Inflammatory macrophage (primary cell): ENCODE data around the gene CDH8.
"Not testable (repeated sequence)": the region's sequence is repeated elsewhere in the genome, so short reads cannot be mapped to it uniquely, and the experiment has no call there.

Experiments
- DNase-seq, 2 donors: peaks; one replicate each; pipeline ENCODE4 v3.0.0-alpha.2; 2020 to 2022

CDH8 gene

DNA sequence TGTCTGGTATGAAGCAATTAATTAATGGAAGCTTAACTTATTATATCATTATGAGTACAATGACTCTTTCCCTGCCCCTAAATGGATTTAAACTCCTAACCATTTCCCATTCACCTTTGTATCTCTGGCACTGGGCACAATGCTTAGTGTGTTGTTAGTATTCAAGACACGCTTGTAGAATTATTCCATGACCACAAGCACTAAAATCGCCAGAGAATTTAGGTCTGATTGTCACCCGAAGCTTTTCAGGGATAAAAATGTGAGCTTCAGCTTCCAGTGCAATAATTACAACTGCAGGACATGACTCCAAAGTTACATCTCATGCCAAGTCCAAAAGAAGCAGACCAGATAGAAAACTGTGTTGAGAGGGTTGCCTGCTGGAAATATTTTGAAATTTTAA is 101.6 kb downstream of the CDH8 start:
- no peak for DNase-seq

DNA sequence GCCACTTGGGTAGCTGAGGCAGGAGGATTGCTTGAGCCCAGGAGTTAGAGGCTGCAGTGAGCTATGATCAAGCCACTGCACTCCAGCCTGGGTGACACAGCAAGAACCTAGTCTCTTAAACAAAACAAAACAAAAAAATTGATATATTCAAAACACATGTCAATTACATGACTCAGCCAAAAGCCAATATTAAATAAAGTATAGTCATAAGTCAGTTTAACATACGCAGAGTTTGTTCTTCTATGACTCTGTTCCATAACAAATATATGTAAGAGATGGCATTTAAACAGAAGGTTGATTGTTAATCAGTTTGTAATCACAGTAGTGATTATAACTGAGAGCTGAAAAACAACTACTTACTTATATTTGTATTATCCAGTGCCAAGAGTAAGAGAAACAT is 106.5 kb downstream of the CDH8 start:
- DNase-seq, result no peak

DNA sequence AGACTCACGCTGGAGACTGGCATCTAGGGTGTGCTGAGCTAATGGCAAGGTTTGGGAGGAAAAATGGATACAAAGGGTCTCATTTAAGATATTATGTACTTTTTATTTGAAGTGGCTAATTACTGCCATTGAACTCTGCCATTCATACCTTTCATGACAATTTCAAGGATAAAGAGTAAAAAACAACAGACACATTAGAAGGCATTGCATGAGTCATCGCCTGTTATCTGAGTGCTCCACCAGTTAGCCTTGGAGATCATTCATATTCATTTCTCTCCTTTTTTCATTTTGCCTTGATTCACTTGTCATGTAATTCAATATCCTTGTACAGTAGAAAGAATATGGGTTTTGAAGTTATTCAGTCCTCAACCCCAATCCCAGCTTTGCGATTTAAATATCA is 109.5 kb downstream of the CDH8 start:
- DNase-seq, result no peak

DNA sequence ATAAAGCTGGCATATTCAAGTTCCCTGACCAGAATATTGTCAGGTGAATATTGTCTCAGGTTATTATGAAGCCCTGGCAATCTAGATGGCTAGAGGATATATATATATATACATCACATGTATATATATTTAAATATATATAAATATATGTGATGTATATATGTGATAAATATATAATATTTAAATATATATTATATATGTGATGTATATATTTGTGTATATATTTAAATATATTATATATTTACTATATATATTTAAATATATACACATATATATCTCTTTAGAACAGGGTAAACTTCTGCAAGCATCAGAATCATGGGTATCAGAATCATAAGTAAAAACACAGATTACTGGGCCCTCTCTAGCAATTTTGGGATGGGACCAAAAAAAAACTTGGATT is 112.6 kb downstream of the CDH8 start:
- no peak for DNase-seq

DNA sequence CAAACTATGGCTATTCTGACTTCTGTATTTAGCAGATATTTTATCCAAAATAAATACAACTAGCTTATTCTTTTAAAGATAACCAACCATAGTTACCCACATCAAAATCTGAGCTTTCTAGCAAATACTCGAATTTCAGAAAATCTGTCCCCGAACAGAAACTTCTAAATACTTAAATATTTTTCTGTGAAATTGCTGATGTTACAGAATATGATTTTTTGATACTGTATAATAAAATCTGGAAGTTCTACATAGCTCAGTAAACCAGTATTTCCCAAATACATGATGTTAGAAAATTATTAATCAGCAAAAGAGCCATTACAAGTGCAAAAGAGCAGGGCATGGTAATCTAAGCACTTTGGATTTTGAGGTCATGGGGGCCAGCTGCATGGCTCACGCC is 114.9 kb downstream of the CDH8 start:
- DNase-seq, result no peak

DNA sequence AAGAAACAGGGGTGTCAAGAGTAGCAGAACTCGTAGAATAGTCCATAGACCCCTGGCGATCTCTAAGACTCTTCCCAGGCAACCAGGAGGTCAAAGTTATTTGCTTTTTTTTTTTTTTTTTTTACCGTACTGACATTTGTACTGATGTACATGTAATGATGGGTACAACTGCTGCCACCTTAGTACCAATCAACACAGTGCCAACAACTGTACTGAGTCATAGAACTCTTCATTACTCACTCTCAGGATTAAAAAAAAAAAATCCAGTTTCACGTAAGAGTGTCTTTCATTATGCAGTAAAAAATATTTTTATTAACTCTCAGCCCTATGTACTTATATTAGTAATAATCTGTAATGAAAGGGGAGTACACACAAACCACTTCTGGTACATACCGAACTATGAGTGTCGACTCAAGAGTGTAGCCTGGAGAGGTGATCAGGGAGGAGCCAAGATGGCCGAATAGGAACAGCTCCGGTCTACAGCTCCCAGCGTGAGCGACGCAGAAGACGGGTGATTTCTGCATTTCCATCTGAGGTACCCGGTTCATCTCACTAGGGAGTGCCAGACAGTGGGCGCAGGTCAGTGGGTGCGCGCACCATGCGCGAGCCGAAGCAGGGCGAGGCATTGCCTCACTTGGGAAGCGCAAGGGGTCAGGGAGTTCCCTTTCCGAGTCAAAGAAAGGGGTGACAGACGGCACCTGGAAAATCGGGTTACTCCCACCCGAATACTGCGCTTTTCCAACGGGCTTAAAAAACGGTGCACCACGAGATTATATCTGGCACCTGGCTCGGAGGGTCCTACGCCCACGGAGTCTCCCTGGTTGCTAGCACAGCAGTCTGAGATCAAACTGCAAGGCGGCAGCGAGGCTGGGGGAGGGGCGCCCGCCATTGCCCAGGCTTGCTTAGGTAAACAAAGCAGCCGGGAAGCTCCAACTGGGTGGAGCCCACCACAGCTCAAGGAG is 118.1 kb downstream of the CDH8 start:
- DNase-seq, result not testable (repeated sequence)

DNA sequence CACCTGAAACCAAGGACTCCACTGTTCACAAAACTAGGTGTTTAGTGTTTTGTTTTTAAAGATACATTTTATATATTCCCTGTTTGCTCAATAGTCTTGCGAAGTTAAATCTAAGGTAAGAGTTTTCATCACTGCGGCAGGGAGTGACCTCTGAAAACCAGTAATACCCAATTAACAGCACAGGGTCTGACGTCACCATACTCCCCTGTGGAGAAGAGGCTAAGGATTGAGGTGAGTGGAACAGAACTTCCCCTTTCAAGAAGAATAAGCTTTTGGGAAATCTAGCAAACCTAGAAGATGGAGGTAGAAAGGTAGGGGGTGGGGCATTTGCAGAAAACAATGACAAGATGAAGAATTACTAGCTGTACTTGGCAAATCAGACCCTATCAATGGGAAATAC is 120.7 kb downstream of the CDH8 start:
- DNase-seq, result no peak

DNA sequence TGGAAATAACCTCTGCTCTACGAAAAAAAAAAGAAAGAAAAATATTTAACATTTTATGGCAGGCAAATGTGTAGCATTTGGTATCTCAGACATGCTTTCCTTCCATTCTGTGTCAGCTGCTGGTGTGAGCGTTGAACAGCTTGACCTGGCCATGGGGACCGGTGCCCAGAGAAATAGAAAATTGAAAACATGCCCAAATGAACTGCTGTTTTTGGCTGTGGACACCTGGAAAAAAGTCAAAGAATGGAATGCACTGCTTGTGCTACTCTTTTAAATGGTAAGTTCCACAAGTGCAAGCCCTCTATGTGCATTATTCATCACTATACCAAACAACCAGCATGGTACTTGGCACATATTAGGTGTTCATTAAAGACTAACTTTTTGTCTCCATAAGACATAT is 127.2 kb downstream of the CDH8 start:
- DNase-seq, result no peak

DNA sequence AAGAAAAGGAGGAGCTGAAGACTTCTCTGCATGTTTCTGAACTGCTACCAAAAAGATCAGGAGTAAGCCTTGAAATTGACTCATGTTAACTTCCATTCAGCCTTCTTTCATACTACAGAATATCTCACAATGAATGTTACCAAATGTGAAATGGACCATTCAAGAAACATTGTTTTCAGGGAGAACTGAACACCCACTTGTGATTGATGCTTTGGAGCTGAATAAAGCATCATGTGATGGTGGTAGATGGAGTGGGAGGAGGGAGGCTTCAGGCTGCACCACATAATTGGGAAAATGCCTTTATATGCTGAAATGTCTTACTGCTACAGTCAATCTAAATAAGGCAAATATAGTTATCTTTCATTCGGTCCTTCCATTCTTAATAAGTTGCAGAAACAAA is 127.8 kb downstream of the CDH8 start:
- no peak for DNase-seq

DNA sequence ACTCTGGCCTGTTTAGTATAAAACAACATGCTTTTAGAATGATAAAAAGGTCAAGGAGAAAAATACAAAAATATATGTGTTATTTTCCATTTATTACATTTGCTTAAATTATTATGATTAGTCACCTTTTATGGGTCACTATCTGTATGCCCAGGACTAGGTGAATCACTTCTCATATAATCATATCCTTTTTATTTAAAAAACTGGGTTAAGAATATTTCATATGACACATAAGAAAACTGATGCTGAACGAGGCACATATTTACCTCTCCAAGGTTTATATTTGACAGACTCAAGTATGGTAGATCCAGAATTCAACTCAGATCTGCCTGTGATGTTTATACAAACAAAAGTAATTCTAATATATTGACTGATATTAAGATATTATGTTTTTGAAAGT is 134.5 kb downstream of the CDH8 start:
- no peak for DNase-seq

DNA sequence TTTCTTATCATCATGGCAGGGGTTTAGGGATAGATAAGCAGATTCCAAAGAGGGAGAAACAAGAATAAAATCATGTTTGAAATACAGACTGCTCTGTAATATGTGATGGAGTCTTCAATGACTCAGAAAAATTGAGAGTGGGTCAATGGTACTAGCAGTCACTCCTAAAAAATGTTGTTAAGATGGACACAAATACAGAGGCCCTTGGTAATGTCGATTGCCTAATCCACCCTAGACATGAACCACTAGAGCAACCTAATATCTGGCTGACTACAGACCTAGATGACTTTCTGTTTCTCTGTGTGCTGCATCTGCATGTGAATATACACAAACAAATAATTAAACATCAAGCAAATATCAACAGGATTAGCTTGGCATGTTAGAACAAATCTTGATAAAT is 135.8 kb downstream of the CDH8 start:
- no peak for DNase-seq

DNA sequence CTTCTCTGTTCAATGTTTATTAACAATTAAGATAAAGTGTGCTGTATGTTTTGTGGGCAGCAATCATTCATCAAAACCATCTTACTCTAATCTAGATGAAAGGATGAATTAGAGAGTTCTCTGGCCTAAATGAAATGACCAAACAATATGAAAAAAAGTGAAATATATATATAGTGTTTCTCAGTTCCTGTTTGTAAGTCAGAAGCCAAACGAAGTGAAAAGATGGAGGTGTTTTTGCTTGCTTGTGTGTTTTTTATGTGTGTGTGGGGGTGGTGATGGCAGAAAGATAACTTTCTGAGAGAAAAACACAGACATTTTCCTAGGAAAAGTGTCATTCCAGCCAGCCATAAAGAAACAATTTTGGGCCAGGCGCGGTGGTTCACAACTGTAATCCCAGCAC is 138.6 kb downstream of the CDH8 start:
- DNase-seq, result no peak

DNA sequence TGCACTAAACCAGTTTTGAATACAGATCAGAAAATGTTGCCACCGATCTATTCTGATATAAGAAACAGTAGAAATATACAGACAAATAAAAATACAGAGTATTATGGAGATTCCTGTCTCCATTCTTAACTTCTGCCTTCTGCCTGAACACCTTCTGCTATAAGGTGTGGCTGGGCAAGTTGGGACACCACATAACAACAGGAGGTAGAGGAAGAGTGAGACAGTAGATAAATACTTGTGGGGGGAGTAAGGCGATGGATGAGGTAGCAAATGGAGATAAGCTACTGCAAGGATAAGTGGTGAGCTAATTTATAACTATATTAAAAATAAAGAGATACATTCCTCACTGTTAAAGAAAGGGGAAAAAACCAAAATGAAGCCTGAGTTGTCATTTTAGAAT is 143.7 kb downstream of the CDH8 start:
- DNase-seq, result no peak

DNA sequence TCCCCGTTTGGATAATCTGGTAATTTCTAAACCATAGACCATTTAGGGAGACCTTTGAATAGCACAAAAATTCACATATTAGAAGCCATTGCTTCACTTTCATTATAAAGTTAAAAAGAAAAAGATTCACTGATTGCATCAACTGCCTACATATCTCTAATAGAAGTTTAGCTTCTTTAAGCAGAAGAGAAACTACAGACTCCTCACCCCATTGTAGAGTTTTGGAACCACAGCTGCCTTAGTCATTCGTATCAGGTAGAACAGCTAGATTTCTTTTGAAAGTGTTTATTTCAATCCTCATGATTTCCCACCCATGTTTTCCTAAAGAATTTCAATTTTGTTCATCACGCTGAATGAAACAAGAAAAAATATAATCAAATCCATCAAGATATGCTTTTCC is 144.8 kb downstream of the CDH8 start:
- DNase-seq, result peak; percentile 2 to 6

DNA sequence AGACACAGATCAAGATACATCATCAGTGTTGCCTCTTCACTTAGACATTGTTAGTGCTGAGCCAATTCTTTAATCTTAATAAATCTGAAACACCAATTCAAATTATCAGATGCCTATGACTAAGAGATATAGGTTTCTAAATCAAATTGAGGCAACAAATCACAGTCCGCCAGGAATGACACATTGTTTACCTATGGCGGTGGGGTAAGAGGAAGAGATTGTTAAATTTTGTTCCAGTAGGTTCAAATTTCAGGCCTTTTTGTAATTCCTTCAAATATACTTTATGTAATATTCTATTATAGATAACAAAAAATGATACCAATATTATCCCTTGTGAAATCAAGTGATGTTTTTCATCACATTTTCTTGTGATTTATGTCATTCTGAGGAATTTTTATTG is 145.9 kb downstream of the CDH8 start:
- DNase-seq, result no peak

DNA sequence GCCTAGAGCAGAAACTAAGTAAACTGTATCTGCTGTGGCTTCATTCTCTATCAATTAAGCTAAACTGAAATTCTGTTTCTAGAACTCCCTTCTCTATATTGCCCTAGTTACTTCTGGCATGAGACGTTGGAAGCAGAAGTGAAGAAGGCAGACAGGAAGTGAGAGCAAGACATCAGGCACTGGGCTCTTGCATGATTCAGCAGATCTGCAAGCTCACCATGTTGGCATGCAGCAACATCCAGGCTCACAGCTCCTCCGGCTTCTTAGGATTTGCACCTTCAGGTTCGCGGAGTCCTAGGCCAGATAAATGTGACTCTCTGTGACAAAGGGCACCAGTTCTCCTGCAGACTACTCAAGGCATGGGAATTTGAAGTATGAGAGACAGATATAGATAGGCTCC is 148.3 kb downstream of the CDH8 start:
- DNase-seq, result peak; percentile 66 to 67

DNA sequence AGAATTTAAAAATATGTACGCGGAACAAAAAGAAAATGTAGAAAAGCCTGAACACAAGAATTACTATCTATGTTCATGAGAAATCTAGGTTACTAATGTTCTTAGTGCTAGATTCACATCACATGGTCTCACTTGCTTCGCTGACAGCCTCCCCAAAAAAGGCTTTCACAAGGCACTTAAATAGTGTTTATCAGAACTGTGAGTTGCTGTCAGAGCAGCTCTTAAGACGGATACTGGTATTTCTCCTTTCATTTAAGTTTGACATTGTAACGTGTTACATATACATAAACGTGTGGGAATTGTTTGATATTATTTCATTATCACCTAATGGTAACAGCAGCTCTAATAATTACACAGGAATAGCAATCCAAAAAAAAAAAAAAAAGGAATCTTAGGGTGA is 150.9 kb downstream of the CDH8 start:
- DNase-seq, result no peak

DNA sequence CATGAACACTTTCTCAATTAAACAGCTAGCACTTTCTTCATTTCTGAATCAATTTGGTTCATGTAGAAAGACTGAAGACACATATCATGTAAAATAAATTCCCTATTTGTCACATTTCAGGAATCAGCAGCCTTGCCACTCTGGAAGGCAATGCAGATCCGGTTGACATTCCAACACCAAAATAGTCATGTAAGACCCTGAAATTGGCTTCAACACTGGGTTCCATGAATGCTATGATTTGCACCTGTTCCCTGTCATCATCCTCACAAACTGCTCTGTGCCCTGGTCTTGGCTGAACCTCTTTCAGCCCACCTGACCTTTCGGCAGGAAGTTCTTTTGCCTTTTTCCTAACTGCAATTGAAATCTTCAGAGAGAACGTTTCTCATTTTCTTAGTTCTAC is 156.9 kb downstream of the CDH8 start:
- DNase-seq, result no peak

DNA sequence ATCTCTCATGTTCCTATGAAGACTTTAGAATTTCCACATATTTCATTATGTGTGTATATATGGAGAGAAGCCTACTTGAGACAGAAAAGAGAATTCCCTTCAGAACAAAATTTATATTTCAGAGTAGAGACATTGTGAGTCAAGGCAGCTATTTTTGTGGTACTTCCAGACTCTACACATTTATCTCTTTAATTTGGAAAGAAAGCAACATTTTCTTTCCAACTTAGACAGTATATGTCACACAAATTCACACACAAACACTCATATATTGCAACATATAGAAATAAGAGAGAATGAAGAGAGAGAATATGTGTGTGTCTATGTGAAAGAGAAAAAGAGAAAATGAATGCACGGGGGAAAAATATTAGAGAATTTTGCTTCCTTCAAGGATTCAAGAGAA is 158.8 kb downstream of the CDH8 start:
- no peak for DNase-seq

DNA sequence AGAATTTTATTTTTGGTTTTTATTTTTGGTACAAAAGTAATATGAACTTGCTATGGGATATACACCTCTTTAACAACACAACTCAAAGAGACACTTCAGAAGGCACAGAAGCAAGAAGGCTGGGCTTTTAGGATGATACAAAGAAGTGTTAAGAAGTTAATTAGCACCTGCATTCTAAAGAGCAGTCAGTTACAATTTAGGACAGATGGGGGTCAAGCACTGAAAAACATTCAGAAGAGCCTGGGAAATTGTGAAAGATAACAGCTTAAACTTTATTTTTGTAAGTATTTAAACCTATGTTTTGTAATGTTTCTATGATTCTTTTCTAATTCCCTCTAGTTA is 163.5 kb downstream of the CDH8 start:
- no peak for DNase-seq

DNA sequence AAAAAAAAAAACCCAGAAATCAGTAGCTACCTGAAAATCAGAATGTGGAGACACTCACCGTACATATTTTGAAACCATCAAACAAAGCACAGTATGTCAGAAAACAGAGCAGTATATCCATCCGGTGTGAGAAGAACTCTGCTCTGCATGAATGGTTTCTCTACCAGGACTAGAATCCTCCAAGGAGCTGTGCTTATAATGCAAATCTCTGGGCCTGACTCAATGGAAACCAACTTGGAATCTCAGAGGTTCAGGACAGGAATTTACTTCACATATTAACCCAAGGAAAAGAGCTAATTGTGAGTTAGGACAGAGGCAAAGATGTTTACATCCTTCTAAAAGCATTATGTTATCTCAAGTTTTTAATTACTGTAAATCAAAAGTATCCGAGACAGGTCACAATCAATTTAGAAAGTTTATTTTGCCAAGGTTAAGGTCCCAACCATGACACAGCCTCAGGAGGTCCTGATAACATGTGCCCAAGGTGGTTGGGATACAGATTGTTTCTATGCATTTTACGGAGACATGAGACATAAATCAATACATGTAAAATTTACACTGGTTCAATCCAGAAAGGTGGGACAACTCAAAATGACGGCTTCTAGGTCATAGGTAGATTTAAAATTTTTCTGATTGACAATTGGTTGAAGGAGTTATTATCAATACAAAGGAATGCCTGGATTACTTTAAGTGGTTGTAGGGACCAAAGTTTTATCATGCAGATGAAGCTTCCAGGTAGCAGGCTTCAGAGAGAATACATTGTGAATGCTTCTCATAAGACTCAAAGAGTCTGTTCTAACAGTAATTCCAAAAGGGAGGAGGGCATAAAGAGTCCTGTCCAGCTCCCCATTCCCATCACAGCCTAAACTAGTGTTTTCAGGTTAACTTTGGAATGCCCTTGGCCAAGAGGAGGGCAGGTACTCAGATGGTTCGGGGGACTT is 164.1 kb downstream of the CDH8 start:
- no peak for DNase-seq

DNA sequence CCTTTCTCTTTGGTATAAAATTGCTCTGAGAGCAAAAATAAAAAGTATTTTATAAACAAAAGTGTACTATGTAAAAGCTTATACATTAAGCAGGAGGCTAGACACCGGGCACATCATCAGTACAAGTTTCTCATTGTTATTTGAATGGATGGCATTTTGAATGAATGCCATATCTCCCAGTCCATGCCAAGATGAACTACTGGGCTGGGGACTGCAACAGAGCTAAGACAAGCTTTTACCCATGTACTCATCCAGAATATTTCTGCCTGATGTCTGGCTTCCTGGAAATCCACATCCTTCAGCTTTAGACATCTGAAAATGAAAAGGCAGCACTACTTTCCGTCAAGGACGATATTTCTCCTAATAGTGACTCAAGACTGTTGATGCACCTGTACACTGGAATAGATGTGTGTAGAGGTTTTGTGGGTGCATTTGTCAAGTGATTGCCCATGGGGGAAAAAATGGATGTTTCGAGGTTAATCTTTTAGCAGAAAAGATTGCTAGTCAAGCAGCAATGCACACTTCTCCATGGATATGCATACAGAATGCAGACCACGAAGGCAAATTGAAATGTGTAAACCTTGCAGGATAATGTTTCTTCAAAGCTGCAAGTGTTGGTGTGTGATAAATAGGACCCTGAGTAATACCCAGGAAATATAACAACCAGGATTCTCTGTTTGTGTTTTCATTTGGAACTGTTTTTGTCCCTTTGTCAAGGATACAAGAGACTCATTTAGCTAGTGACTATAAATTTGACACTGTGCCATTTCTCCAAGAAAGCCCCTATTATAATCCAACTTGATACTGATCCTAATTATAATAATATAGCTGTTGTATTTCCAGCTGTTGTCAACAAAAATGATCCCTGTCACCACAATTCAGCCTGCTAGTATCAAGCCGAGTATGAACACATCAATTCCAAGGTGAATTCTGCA is 173.8 kb downstream of the CDH8 start:
- no peak for DNase-seq

DNA sequence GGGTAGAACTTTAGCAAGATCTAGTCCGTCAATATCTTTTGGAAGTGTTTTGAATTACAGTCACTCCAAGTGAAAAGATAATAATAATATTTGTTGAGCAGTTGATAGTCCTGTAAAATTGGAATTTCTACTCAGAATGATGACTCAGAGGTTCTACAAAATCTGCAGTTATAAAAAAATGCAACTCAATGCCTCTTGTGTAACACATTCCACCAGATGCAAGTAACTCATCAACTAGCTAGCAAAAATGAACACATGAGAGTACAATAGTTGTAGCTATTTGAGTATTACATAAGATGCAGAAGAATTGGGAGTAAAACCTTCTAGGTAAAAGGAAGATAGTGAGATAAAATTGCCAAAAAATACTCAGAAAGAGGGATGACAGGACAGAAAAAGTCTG is 177.2 kb downstream of the CDH8 start:
- DNase-seq, result no peak
